ENCODE measurements around the gene PDE11A. TPM values are rescaled to one million over a fixed set of nuclear protein-coding genes. Genes with fewer than 3 reads are reported as not detected.

The PDE11A gene
- total and polyA plus RNA-seq, 5 donors from 2014 or later, result not detected

DNA sequence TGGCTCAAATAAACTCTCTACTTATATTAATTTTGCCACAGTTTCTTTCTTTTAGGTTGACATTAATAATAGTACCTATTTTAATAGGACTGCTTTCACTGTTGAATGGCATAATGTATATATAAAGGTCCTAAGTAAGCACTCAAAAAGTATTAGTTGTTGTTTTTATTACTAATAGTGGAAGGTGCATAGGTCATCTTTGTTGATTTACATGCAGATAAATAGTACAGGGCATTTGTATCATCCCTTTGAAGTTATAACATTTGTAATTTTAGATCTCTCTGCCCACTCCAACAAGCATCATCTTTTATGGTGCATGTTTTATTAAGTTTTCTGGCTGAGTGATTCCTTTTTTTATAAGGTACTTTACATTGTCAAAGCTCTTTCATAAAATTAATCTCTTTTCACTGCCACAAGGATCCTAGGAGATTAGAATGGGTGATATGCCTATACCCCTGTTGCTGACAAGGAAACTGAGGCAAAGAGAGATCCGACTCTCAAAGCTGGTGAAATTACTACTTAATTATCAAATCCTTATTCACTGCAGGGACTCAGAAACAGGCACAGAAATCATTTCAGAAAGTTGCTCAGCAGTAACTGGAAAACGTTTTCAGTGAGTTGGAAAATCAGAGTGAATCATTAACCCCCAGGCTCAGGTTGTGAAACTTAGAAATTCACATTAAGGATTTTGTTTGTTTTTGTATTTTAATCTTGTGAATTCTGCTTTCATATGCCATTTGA lies 380.4 kb downstream of the PDE11A start:
- H3K9me3 ChIP-seq (ENCODE audit: control insufficient read depth in 2 of 2, low read length in 2 of 2), result no peaks in the 10 kb centered on the region
- peak overlapping the region in 1 of 4 donors; percentile 8 for H3K4me3 Mint-ChIP-seq
- no peaks in the 10 kb centered on the region for H3K9me3 Mint-ChIP-seq

DNA sequence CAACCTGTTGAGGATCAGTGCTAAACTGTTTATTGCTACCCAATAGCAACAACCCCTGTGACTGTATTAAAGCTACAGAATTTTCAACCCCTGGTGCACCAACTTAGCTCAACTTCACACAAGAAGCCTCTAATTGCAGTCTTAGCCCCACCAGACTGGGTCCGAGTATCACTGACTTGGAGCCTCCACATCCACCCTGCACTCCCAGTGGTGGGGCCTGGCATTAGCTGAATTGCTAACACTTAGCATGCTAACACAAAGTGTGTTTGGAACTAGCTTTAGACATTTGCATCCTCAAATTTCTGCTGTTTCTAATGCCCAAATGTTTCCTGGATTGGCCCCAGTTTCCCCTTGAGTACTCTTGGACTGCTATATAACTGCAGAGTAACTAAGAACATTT lies 381.4 kb downstream of the PDE11A start:
- DNase-seq (no peak), ATAC-seq (ENCODE audit: low read depth in 2 of 2) (no peak)
- Mint-ChIP-seq H3K9me3 (no peaks in the 10 kb centered on the region), H3K4me3 (no peak overlapping the region), H3K4me1 (no peaks in the 10 kb centered on the region), H3K27me3 (peaks cover 17% of the 10 kb centered on the region), H3K36me3 (peaks cover 5% of the 10 kb centered on the region), H3K27ac (no peak overlapping the region)
- H3K27me3 ChIP-seq (ENCODE audit: control insufficient read depth, insufficient read depth, low read length), result peaks cover 16% of the 10 kb centered on the region
- no peak overlapping the region for H3K27ac ChIP-seq (ENCODE audit: insufficient read depth, low read length, poor library complexity, severe bottlenecking)
- H3K36me3 ChIP-seq (ENCODE audit: control insufficient read depth, insufficient read depth, low read length), result no peaks in the 10 kb centered on the region
- H3K4me1 ChIP-seq (ENCODE audit: control insufficient read depth, insufficient read depth, low read length, poor library complexity, severe bottlenecking), result no peaks in the 10 kb centered on the region
- H3K9me3 ChIP-seq (ENCODE audit: control insufficient read depth in 2 of 2, low read length in 2 of 2), result no peaks in the 10 kb centered on the region
- H3K4me3 ChIP-seq (ENCODE audit: low read depth, low read length), result no peak overlapping the region

More for the DNA sequence above, 380.4 kb downstream of the PDE11A start:
- Mint-ChIP-seq H3K4me1 (no peaks in the 10 kb centered on the region), H3K36me3 (peaks cover 5% of the 10 kb centered on the region), H3K27ac (no peak overlapping the region), H3K27me3 (peaks cover 23% of the 10 kb centered on the region)
- Histone ChIP-seq H3K36me3 (ENCODE audit: control insufficient read depth, insufficient read depth, low read length) (no peaks in the 10 kb centered on the region), H3K4me1 (ENCODE audit: control insufficient read depth, insufficient read depth, low read length, poor library complexity, severe bottlenecking) (no peaks in the 10 kb centered on the region), H3K27ac (ENCODE audit: insufficient read depth, low read length, poor library complexity, severe bottlenecking) (no peak overlapping the region), H3K4me3 (ENCODE audit: low read depth, low read length) (no peak overlapping the region), H3K27me3 (ENCODE audit: control insufficient read depth, insufficient read depth, low read length) (peaks cover 16% of the 10 kb centered on the region)
- DNase-seq (no peak), ATAC-seq (ENCODE audit: low read depth in 2 of 2) (no peak)

DNA sequence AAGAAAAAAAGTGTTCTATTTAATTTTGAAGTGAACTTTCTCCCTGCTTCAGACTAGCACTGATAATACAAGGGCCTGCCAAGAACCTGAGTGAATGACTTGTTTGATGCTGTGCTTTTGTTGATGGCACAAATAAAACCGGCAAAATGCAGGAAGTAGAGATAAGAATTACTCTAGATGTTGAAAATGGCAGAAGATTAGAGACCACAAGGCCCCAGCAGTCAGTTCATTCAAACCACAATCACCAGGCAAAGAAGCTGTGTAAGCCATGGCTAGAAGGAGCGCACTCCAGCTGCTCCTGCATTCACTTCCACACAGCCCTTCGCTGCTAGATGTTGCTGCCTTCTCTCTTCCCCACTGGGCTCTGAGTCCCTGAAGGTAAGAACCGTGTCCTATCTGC lies 383.0 kb downstream of the PDE11A start:
- H3K4me1 Mint-ChIP-seq, result no peaks in the 10 kb centered on the region
- H3K27ac Mint-ChIP-seq, result no peak overlapping the region

DNA sequence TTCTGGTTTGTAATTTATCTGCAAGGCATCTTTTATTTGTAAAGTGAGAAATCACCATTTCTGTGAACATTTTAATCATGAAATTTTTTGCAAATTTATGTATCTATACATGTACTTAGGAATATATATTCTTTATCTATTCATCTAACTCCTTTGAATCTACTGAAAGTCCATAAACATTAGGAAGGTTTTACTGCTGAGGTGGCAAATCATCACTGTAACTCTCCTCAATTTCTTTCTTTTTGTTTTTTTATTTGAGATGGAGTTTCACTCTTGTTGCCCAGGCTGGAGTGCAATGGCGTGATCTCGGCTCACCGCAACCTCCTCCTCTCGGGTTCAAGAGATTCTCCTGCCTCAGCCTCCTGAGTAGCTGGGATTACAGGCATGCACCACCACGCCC lies 383.7 kb downstream of the PDE11A start:
- Mint-ChIP-seq H3K36me3 (no peaks in the 10 kb centered on the region), H3K4me3 (no peak overlapping the region), H3K4me1 (no peaks in the 10 kb centered on the region), H3K9me3 (no peaks in the 10 kb centered on the region), H3K27ac (no peak overlapping the region), H3K27me3 (peaks cover 12% of the 10 kb centered on the region)
- Histone ChIP-seq H3K4me1 (ENCODE audit: control insufficient read depth, insufficient read depth, low read length, poor library complexity, severe bottlenecking) (no peaks in the 10 kb centered on the region), H3K36me3 (ENCODE audit: control insufficient read depth, insufficient read depth, low read length) (no peaks in the 10 kb centered on the region), H3K27ac (ENCODE audit: insufficient read depth, low read length, poor library complexity, severe bottlenecking) (no peak overlapping the region), H3K4me3 (ENCODE audit: low read depth, low read length) (no peak overlapping the region), H3K27me3 (ENCODE audit: control insufficient read depth, insufficient read depth, low read length) (peaks cover 13% of the 10 kb centered on the region), H3K9me3 (ENCODE audit: control insufficient read depth in 2 of 2, low read length in 2 of 2) (no peaks in the 10 kb centered on the region)
- no peak for ATAC-seq (ENCODE audit: low read depth in 2 of 2)
- no peak for DNase-seq

More for the DNA sequence above, 383.0 kb downstream of the PDE11A start:
- Mint-ChIP-seq H3K36me3 (no peaks in the 10 kb centered on the region), H3K4me3 (no peak overlapping the region), H3K9me3 (no peaks in the 10 kb centered on the region), H3K27me3 (peaks cover 16% of the 10 kb centered on the region)
- Histone ChIP-seq H3K27ac (ENCODE audit: insufficient read depth, low read length, poor library complexity, severe bottlenecking) (no peak overlapping the region), H3K27me3 (ENCODE audit: control insufficient read depth, insufficient read depth, low read length) (peaks cover 16% of the 10 kb centered on the region), H3K36me3 (ENCODE audit: control insufficient read depth, insufficient read depth, low read length) (no peaks in the 10 kb centered on the region), H3K9me3 (ENCODE audit: control insufficient read depth in 2 of 2, low read length in 2 of 2) (no peaks in the 10 kb centered on the region), H3K4me1 (ENCODE audit: control insufficient read depth, insufficient read depth, low read length, poor library complexity, severe bottlenecking) (no peaks in the 10 kb centered on the region), H3K4me3 (ENCODE audit: low read depth, low read length) (no peak overlapping the region)
- ATAC-seq (ENCODE audit: low read depth in 2 of 2), result no peak
- no peak for DNase-seq

DNA sequence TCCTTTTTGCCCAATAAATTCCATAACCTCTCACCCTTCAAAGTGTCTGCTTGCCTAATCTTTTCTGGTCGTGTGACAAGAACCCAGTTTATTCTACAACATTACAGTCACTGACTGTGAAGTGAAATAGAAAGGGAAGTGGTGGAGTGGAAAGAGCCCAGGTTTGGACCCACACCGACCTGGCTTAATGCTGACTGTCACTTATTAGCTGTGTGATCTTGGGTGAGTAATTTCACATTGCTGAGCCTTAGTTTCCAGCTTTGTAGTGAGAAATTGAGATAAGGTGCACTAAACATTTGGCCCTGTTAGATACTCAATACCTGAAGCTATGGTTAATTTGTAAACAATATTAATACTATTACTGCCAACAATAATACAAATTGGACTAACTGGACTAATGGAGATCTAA lies 388.9 kb downstream of the PDE11A start:
- no peak overlapping the region for H3K4me3 ChIP-seq (ENCODE audit: low read depth, low read length)
- no peaks in the 10 kb centered on the region for H3K4me1 ChIP-seq (ENCODE audit: control insufficient read depth, insufficient read depth, low read length, poor library complexity, severe bottlenecking)
- peaks cover 4% of the 10 kb centered on the region for H3K27me3 ChIP-seq (ENCODE audit: control insufficient read depth, insufficient read depth, low read length)
- H3K27ac Mint-ChIP-seq, result no peak overlapping the region
- no peak overlapping the region for H3K4me3 Mint-ChIP-seq
- peaks cover 6% of the 10 kb centered on the region for H3K27me3 Mint-ChIP-seq
- H3K36me3 ChIP-seq (ENCODE audit: control insufficient read depth, insufficient read depth, low read length), result no peaks in the 10 kb centered on the region
- H3K9me3 ChIP-seq (ENCODE audit: control insufficient read depth in 2 of 2, low read length in 2 of 2), result no peaks in the 10 kb centered on the region
- DNase-seq, result no peak
- H3K27ac ChIP-seq (ENCODE audit: insufficient read depth, low read length, poor library complexity, severe bottlenecking), result no peak overlapping the region
- no peaks in the 10 kb centered on the region for H3K9me3 Mint-ChIP-seq
- H3K36me3 Mint-ChIP-seq, result no peaks in the 10 kb centered on the region
- H3K4me1 Mint-ChIP-seq, result no peaks in the 10 kb centered on the region
- ATAC-seq (ENCODE audit: low read depth in 2 of 2), result no peak

DNA sequence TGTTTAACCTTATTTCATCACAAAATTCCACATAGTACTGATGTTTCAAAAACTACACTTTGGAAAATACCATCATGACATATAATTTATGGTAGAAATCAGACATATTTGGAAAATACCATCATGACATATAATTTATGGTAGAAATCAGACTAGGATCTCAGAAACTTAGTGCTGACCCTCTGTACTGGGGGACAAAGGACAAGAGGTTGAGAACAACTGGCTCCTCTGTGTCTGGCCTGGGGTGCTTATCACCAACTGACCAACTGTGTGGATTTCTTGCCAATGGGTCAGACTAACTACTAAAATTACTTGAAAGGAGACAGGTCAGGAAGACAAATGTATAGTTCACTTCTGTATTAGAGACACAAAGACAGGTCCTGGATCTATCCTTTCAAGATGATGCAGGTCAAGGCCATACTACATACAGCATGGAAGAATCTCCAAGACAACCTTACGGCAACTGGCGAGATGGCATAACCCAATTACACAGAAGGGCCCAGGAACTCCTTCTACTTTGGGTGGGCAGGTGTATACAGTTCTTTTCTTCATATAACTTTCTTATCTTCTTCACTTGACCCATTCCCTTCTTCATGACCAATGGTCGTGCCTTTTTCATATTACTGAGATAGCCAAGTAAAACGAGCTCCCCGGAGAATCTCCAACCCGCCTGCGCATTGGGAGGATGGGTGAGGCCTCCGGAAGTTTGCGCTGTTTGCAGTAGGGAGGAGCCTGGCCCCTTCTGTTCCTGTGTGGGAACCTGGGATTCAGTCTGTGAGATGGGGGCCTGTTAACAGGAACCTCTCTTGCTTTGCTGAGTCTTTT lies 389.5 kb downstream of the PDE11A start:
- Histone ChIP-seq H3K27me3 (ENCODE audit: control insufficient read depth, insufficient read depth, low read length) (peaks cover under 1% of the 10 kb centered on the region), H3K27ac (ENCODE audit: insufficient read depth, low read length, poor library complexity, severe bottlenecking) (no peak overlapping the region), H3K9me3 (ENCODE audit: control insufficient read depth in 2 of 2, low read length in 2 of 2) (no peaks in the 10 kb centered on the region), H3K36me3 (ENCODE audit: control insufficient read depth, insufficient read depth, low read length) (no peaks in the 10 kb centered on the region), H3K4me1 (ENCODE audit: control insufficient read depth, insufficient read depth, low read length, poor library complexity, severe bottlenecking) (no peaks in the 10 kb centered on the region), H3K4me3 (ENCODE audit: low read depth, low read length) (no peak overlapping the region)
- no peak for ATAC-seq (ENCODE audit: low read depth in 2 of 2)
- H3K4me1 Mint-ChIP-seq, result no peaks in the 10 kb centered on the region
- H3K4me3 Mint-ChIP-seq, result no peak overlapping the region
- DNase-seq, result no peak
- no peaks in the 10 kb centered on the region for H3K27me3 Mint-ChIP-seq
- no peaks in the 10 kb centered on the region for H3K9me3 Mint-ChIP-seq
- no peaks in the 10 kb centered on the region for H3K36me3 Mint-ChIP-seq
- H3K27ac Mint-ChIP-seq, result no peak overlapping the region

DNA sequence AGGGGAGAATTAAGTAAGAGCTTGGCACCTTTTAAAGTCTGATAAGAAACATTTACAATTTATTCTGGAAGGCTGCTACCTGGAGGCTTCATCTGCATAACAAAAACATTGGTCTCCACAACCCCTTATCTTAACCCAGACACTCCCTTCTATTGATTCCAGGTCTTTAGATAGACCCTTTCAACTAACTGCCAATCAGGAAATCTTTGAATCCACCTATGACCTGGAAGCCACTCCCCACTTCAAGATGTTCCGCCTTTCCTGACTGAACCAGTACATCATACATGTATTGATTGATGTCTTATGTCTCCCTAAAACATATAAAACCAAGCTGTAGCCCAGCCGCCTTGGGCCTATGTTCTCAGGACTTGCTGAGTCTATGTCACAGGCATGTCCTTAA lies 390.6 kb downstream of the PDE11A start:
- H3K4me1 Mint-ChIP-seq, result no peaks in the 10 kb centered on the region
- Histone ChIP-seq H3K4me3 (ENCODE audit: low read depth, low read length) (no peak overlapping the region), H3K9me3 (ENCODE audit: control insufficient read depth in 2 of 2, low read length in 2 of 2) (no peaks in the 10 kb centered on the region), H3K27ac (ENCODE audit: insufficient read depth, low read length, poor library complexity, severe bottlenecking) (no peak overlapping the region), H3K27me3 (ENCODE audit: control insufficient read depth, insufficient read depth, low read length) (no peaks in the 10 kb centered on the region), H3K36me3 (ENCODE audit: control insufficient read depth, insufficient read depth, low read length) (no peaks in the 10 kb centered on the region), H3K4me1 (ENCODE audit: control insufficient read depth, insufficient read depth, low read length, poor library complexity, severe bottlenecking) (no peaks in the 10 kb centered on the region)
- no peaks in the 10 kb centered on the region for H3K9me3 Mint-ChIP-seq
- H3K4me3 Mint-ChIP-seq, result no peak overlapping the region
- no peak overlapping the region for H3K27ac Mint-ChIP-seq
- no peaks in the 10 kb centered on the region for H3K36me3 Mint-ChIP-seq
- no peak for ATAC-seq (ENCODE audit: low read depth in 2 of 2)
- no peak for DNase-seq
- no peaks in the 10 kb centered on the region for H3K27me3 Mint-ChIP-seq

Data from CD4-positive, CD25-positive, alpha-beta regulatory T cell (primary cell).